HUES48 (cell line): ENCODE results near the gene IKBKE.

ENCODE experiments used
- H3K27ac ChIP-seq: one replicate; pipeline ENCODE4 v1.7.0; 2013; ENCODE audit warnings: low read depth, low read length, inconsistent platforms
- H3K27me3 ChIP-seq: 2 replicates; pipeline ENCODE4 v1.6.1; 2013; ENCODE audit warnings: mild to moderate bottlenecking, low read length; ENCODE audit not compliant: control insufficient read depth, insufficient read depth
- H3K36me3 ChIP-seq: 2 replicates; pipeline ENCODE4 v1.6.1; 2013; ENCODE audit warnings: low read length; ENCODE audit not compliant: control insufficient read depth, insufficient read depth
- H3K4me1 ChIP-seq: 2 replicates; pipeline ENCODE4 v1.6.1; 2013; ENCODE audit warnings: mild to moderate bottlenecking, low read length; ENCODE audit not compliant: control insufficient read depth, insufficient read depth
- H3K4me3 ChIP-seq: 2 replicates; pipeline ENCODE4 v1.5.1; 2013; ENCODE audit warnings: mild to moderate bottlenecking, low read depth, low read length
- H3K9ac ChIP-seq: 2 replicates; pipeline ENCODE4 v1.6.1; 2013; ENCODE audit warnings: mild to moderate bottlenecking, low read depth, low read length, moderate library complexity
- H3K9me3 ChIP-seq: 2 replicates; pipeline ENCODE4 v1.6.1; 2013; ENCODE audit warnings: low read length; ENCODE audit not compliant: control insufficient read depth, insufficient read depth

The IKBKE gene

GRCh38 chr1:206514813-206515387 is 44.6 kb downstream of the IKBKE start:
- peaks cover 10% of the 10 kb centered on the region; the same call in 1 of the 2 replicates for H3K4me1 ChIP-seq
- no peak overlapping the region for H3K27ac ChIP-seq

GRCh38 chr1:206516728-206516990 is 46.4 kb downstream of the IKBKE start:
- Histone ChIP-seq H3K27ac (no peak overlapping the region), H3K36me3 (no peaks in the 10 kb centered on the region), H3K4me3 (no peak overlapping the region), H3K9me3 (no peaks in the 10 kb centered on the region), H3K4me1 (peaks cover 5% of the 10 kb centered on the region; the same call in 1 of the 2 replicates), H3K9ac (no peak overlapping the region), H3K27me3 (no peaks in the 10 kb centered on the region; the same call in 1 of the 2 replicates)

More at GRCh38 chr1:206514813-206515387, 44.6 kb downstream of the IKBKE start:
- Histone ChIP-seq H3K9ac (no peak overlapping the region), H3K4me3 (no peak overlapping the region), H3K36me3 (no peaks in the 10 kb centered on the region), H3K9me3 (no peaks in the 10 kb centered on the region), H3K27me3 (peaks cover 17% of the 10 kb centered on the region)

- no peak overlapping the region for H3K9ac ChIP-seq
- H3K4me1 ChIP-seq = no peaks in the 10 kb centered on the region
- H3K9me3 ChIP-seq = no peaks in the 10 kb centered on the region
- H3K4me3 ChIP-seq = no peak overlapping the region
- H3K27ac ChIP-seq = no peak overlapping the region
- no peaks in the 10 kb centered on the region; the same call in 1 of the 2 replicates for H3K27me3 ChIP-seq
- H3K36me3 ChIP-seq = no peaks in the 10 kb centered on the region
Observed at GRCh38 chr1:206517784-206518183, 47.5 kb downstream of the IKBKE start.

GRCh38 chr1:206518206-206518605 is 47.9 kb downstream of the IKBKE start:
- H3K4me3 ChIP-seq = no peak overlapping the region
- H3K27ac ChIP-seq = no peak overlapping the region

GRCh38 chr1:206518743-206519142 is 48.5 kb downstream of the IKBKE start:
- Histone ChIP-seq H3K27me3 (no peaks in the 10 kb centered on the region; the same call in 1 of the 2 replicates), H3K36me3 (no peaks in the 10 kb centered on the region), H3K4me1 (no peaks in the 10 kb centered on the region), H3K9ac (no peak overlapping the region), H3K9me3 (no peaks in the 10 kb centered on the region), H3K27ac (no peak overlapping the region), H3K4me3 (no peak overlapping the region)

More at GRCh38 chr1:206518206-206518605, 47.9 kb downstream of the IKBKE start:
- Histone ChIP-seq H3K4me1 (no peaks in the 10 kb centered on the region), H3K27me3 (no peaks in the 10 kb centered on the region; the same call in 1 of the 2 replicates), H3K9me3 (no peaks in the 10 kb centered on the region), H3K36me3 (no peaks in the 10 kb centered on the region), H3K9ac (no peak overlapping the region)

GRCh38 chr1:206521127-206521526 is 50.9 kb downstream of the IKBKE start:
- H3K9ac ChIP-seq = no peak overlapping the region
- no peaks in the 10 kb centered on the region for H3K4me1 ChIP-seq
- H3K27ac ChIP-seq = no peak overlapping the region
- no peaks in the 10 kb centered on the region for H3K36me3 ChIP-seq
- H3K9me3 ChIP-seq = no peaks in the 10 kb centered on the region
- H3K27me3 ChIP-seq = no peaks in the 10 kb centered on the region
- H3K4me3 ChIP-seq = no peak overlapping the region

- no peaks in the 10 kb centered on the region for H3K27me3 ChIP-seq
- no peak overlapping the region for H3K9ac ChIP-seq
- H3K9me3 ChIP-seq = no peaks in the 10 kb centered on the region
- H3K4me1 ChIP-seq = no peaks in the 10 kb centered on the region
- no peak overlapping the region for H3K27ac ChIP-seq
- H3K4me3 ChIP-seq = no peak overlapping the region
- H3K36me3 ChIP-seq = no peaks in the 10 kb centered on the region
Observed at GRCh38 chr1:206521694-206522402, 51.6 kb downstream of the IKBKE start.

- Histone ChIP-seq H3K4me1 (no peaks in the 10 kb centered on the region), H3K27me3 (no peaks in the 10 kb centered on the region), H3K4me3 (no peak overlapping the region), H3K27ac (no peak overlapping the region), H3K9me3 (no peaks in the 10 kb centered on the region), H3K9ac (no peak overlapping the region), H3K36me3 (no peaks in the 10 kb centered on the region)
Observed at GRCh38 chr1:206524739-206525364, 54.6 kb downstream of the IKBKE start.

- Histone ChIP-seq H3K27ac (no peak overlapping the region), H3K9me3 (no peaks in the 10 kb centered on the region), H3K4me1 (no peaks in the 10 kb centered on the region), H3K36me3 (no peaks in the 10 kb centered on the region), H3K4me3 (no peak overlapping the region), H3K27me3 (no peaks in the 10 kb centered on the region), H3K9ac (no peak overlapping the region)
Observed at GRCh38 chr1:206526064-206526911, 56.0 kb downstream of the IKBKE start.

- H3K4me3 ChIP-seq = no peak overlapping the region
- H3K36me3 ChIP-seq = no peaks in the 10 kb centered on the region
- H3K27ac ChIP-seq = no peak overlapping the region
Observed at GRCh38 chr1:206529425-206529824, 59.1 kb downstream of the IKBKE start.

More at GRCh38 chr1:206529425-206529824, 59.1 kb downstream of the IKBKE start:
- Histone ChIP-seq H3K27me3 (no peaks in the 10 kb centered on the region), H3K9me3 (no peaks in the 10 kb centered on the region), H3K4me1 (no peaks in the 10 kb centered on the region), H3K9ac (no peak overlapping the region)
